CD8-positive, alpha-beta memory T cell (primary cell): ENCODE measurements around the gene ZCCHC24. TPM values are rescaled to one million over a fixed set of nuclear protein-coding genes. Genes with fewer than 3 reads are reported as not detected.
"Not testable (repeated sequence)": the region's sequence is repeated elsewhere in the genome, so short reads cannot be mapped to it uniquely, and the experiment has no call there.

Experiments used
- CTCF ChIA-PET: fragments of 350-600 bp; sonication (Branson Sonifier 250); formaldehyde crosslinking; loops from one replicate; lab custom pipeline; 2021; ENCODE audit warnings: antibody characterized with exemption; lab: Charles Lee
- POLR2A ChIA-PET: fragments of 350-600 bp; sonication (Branson Sonifier 250); formaldehyde crosslinking; loops from one replicate; lab custom pipeline; 2021; ENCODE audit warnings: antibody characterized with exemption; lab: Charles Lee
- DNase-seq, 5 donors: peaks; one replicate each; pipeline versions ENCODE4 v3.0.0 to v3.0.0-alpha.2; 2020 to 2022; ENCODE audit warnings: mixed read lengths in 1 of 5
- H3K27ac ChIP-seq: one replicate; pipeline ENCODE4 v1.7.0; 2013; ENCODE audit warnings: low read depth, mild to moderate bottlenecking, low read length, moderate library complexity
- H3K27me3 ChIP-seq: 2 replicates; pipeline ENCODE4 v1.7.0; 2013; ENCODE audit warnings: low read length, mild to moderate bottlenecking; ENCODE audit not compliant: insufficient read depth, poor library complexity, severe bottlenecking
- H3K36me3 ChIP-seq: 2 replicates; pipeline ENCODE4 v1.7.0; 2013; ENCODE audit warnings: mild to moderate bottlenecking, low read length, moderate library complexity; ENCODE audit not compliant: insufficient read depth
- H3K4me1 ChIP-seq: 2 replicates; pipeline ENCODE4 v1.7.0; 2013; ENCODE audit warnings: mild to moderate bottlenecking, low read length, moderate library complexity; ENCODE audit not compliant: insufficient read depth
- H3K4me3 ChIP-seq: 2 replicates; pipeline ENCODE4 v1.7.0; 2013; ENCODE audit warnings: mild to moderate bottlenecking, low read length
- H3K9me3 ChIP-seq: 2 replicates; pipeline ENCODE4 v1.7.0; 2013; ENCODE audit warnings: mild to moderate bottlenecking, low read length
- H3K27ac Mint-ChIP-seq, 8 donors: one replicate each; pipeline ENCODE4 v1.8.0; 2020 to 2021; ENCODE audit warnings: mixed read lengths in 8 of 8, mild to moderate bottlenecking in 6 of 8, inconsistent platforms in 3 of 8, moderate library complexity in 3 of 8
- H3K27me3 Mint-ChIP-seq, 2 donors: one replicate each; pipeline ENCODE4 v1.8.0; 2020 to 2021; ENCODE audit warnings: mixed read lengths in 2 of 2, mild to moderate bottlenecking in 1 of 2, moderate library complexity in 1 of 2
- H3K36me3 Mint-ChIP-seq, 3 donors: one replicate each; pipeline ENCODE4 v1.8.0; 2020 to 2021; ENCODE audit warnings: mixed read lengths in 3 of 3, inconsistent platforms in 1 of 3, mild to moderate bottlenecking in 1 of 3
- H3K4me1 Mint-ChIP-seq, 3 donors: one replicate each; pipeline ENCODE4 v1.8.0; 2020 to 2021; ENCODE audit warnings: mixed read lengths in 3 of 3, inconsistent platforms in 1 of 3, mild to moderate bottlenecking in 1 of 3
- H3K4me3 Mint-ChIP-seq, 7 donors: one replicate each; pipeline ENCODE4 v1.8.0; 2020 to 2021; ENCODE audit warnings: mixed read lengths in 7 of 7, mild to moderate bottlenecking in 6 of 7, moderate library complexity in 4 of 7, inconsistent platforms in 2 of 7
- H3K9me3 Mint-ChIP-seq, 5 donors: one replicate each; pipeline ENCODE4 v1.8.0; 2020 to 2022; ENCODE audit warnings: mixed read lengths in 5 of 5, mild to moderate bottlenecking in 3 of 5, moderate library complexity in 2 of 5, inconsistent platforms in 1 of 5
- polyA plus RNA-seq: library from polyadenylated mRNA; unstranded; fragments of 300-500 nt; fragmentation: Illumina TruSeq; gene quantifications from one replicate; pipeline ENCODE4 v1.2.3, GENCODE V29; 2021
- total RNA-seq, 2 experiments: library from RNA; stranded (reverse); gene quantifications; one replicate each; pipeline ENCODE4 v1.2.3, GENCODE V29; 2021

Gene ZCCHC24
- total and polyA plus RNA-seq, 3 experiments from 2014 or later: 0.83 to 1.4 (median 1.00) TPM

DNA sequence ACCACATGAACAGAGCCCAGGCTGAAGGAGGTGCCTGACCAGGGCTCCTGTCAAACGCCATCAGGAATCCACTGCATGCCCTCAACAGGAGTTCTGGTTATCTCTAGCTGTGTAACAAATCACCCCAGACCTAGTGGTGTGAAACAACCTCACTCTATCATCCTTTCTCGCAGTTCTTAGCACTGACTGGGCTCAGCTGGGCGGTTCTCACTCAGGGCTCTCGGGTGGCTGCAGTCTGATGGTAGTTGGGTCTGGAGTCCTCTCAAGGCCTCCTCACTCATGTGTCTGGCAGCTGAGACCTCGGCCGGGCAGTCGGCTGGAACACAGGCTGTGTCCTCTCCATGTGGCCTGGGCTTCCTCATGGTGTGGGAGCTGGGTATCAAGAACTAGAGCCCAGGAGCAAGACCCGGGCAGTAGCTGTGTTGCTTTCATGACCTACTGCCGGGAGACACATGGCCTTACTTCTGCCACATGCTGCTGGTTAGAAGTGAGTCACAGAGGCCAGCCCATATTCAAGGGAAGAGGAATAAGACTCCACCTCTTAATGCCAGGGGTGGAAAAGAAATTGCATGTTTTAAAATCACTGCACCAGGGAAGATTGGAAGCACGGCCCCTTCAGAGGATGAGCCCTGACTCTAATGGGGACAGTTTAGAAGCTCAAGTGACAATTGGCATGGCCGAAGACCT is 107.5 kb downstream of the ZCCHC24 start:
- H3K9me3 Mint-ChIP-seq, H3K4me3 Mint-ChIP-seq, H3K36me3 Mint-ChIP-seq, POLR2A ChIA-PET, H3K4me1 Mint-ChIP-seq, H3K4me3 ChIP-seq, H3K9me3 ChIP-seq, H3K27ac ChIP-seq, H3K4me1 ChIP-seq, H3K27me3 Mint-ChIP-seq, H3K36me3 ChIP-seq, H3K27ac Mint-ChIP-seq, H3K27me3 ChIP-seq: not testable (repeated sequence)
- CTCF ChIA-PET: interaction anchor here (0.9 to 1.8 kb wide), 3 partner anchors 10 to 142 kb away, joined by 3 read pairs; no protein-coding TSS in a partner anchor
- peak in 1 of 5 donors; percentile 3 for DNase-seq

GRCh38 chr10:79336739-79337138 is 108.7 kb downstream of the ZCCHC24 start:
- peak overlapping the region in 1 of 8 donors; percentile 7 for H3K27ac Mint-ChIP-seq
- Histone ChIP-seq H3K9me3 (no peaks in the 10 kb centered on the region), H3K27me3 (no peaks in the 10 kb centered on the region), H3K27ac (no peak overlapping the region), H3K4me3 (no peak overlapping the region), H3K36me3 (no peaks in the 10 kb centered on the region), H3K4me1 (peaks cover 1% of the 10 kb centered on the region)
- H3K27me3 Mint-ChIP-seq: peaks cover 0 to 2% of the 10 kb centered on the region in 2 donors
- no peaks in the 10 kb centered on the region for H3K9me3 Mint-ChIP-seq
- ChIA-PET POLR2A (no interaction called here), CTCF (interaction anchor here (0.9 to 1.8 kb wide), 3 partner anchors 9 to 141 kb away, joined by 3 read pairs; no protein-coding TSS in a partner anchor)
- DNase-seq: no peak
- H3K36me3 Mint-ChIP-seq: peaks cover 0 to 2% (median 0%) of the 10 kb centered on the region in 3 donors
- peaks cover 5 to 7% (median 6%) of the 10 kb centered on the region in 3 donors for H3K4me1 Mint-ChIP-seq
- H3K4me3 Mint-ChIP-seq: no peak overlapping the region

DNA sequence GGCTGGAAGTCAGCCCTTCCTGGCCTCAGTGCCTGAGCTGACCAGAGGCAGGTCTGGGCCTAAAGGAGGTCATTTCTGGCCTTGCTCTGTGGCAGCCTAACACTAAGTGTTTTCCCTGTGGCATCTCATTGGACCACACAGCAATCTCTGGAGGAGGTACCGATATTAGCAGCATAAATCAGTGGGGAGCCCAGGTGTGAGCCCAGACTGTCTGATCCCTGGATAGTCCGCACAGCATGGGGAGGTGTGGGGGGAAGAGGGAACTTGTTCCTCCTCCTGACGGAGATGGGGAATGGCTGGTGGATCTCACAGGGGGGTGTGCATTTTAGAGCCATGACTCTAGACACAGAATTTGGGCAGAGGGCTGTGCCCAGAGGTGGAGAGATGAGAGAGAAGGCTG is 109.1 kb downstream of the ZCCHC24 start:
- Histone ChIP-seq H3K4me1 (peaks cover 6% of the 10 kb centered on the region), H3K27ac (no peak overlapping the region), H3K9me3 (no peaks in the 10 kb centered on the region), H3K36me3 (no peaks in the 10 kb centered on the region), H3K4me3 (no peak overlapping the region), H3K27me3 (no peaks in the 10 kb centered on the region)
- Mint-ChIP-seq H3K4me3 (no peak overlapping the region), H3K27ac (peak overlapping the region in 1 of 8 donors; percentile 55), H3K9me3 (no peaks in the 10 kb centered on the region), H3K27me3 (peaks cover 0 to 2% of the 10 kb centered on the region in 2 donors), H3K36me3 (peaks cover 0 to 2% (median 0%) of the 10 kb centered on the region in 3 donors), H3K4me1 (peaks cover 9 to 11% (median 11%) of the 10 kb centered on the region in 3 donors)
- DNase-seq: no peak
- ChIA-PET CTCF (interaction anchor here (1.1 to 1.8 kb wide), 2 partner anchors 9 to 13 kb away, joined by 3 read pairs; no protein-coding TSS in a partner anchor), POLR2A (no interaction called here)

GRCh38 chr10:79335470-79336235 is 109.8 kb downstream of the ZCCHC24 start:
- Histone ChIP-seq H3K4me3 (no peak overlapping the region), H3K27ac (no peak overlapping the region), H3K27me3 (no peaks in the 10 kb centered on the region), H3K9me3 (no peaks in the 10 kb centered on the region), H3K36me3 (no peaks in the 10 kb centered on the region), H3K4me1 (peaks cover 10% of the 10 kb centered on the region)
- CTCF ChIA-PET: interaction anchor here (1.8 to 3.0 kb wide), 2 partner anchors 10 to 12 kb away, joined by 3 to 7 read pairs; no protein-coding TSS in a partner anchor
- POLR2A ChIA-PET: no interaction called here
- Mint-ChIP-seq H3K4me3 (no peak overlapping the region), H3K9me3 (no peaks in the 10 kb centered on the region), H3K27me3 (peaks cover 0 to 2% of the 10 kb centered on the region in 2 donors), H3K4me1 (peaks cover 9 to 16% (median 11%) of the 10 kb centered on the region in 3 donors), H3K27ac (peak overlapping the region in 1 of 8 donors; percentile 63), H3K36me3 (peaks cover 0 to 2% (median 0%) of the 10 kb centered on the region in 3 donors)
- no peak for DNase-seq

DNA sequence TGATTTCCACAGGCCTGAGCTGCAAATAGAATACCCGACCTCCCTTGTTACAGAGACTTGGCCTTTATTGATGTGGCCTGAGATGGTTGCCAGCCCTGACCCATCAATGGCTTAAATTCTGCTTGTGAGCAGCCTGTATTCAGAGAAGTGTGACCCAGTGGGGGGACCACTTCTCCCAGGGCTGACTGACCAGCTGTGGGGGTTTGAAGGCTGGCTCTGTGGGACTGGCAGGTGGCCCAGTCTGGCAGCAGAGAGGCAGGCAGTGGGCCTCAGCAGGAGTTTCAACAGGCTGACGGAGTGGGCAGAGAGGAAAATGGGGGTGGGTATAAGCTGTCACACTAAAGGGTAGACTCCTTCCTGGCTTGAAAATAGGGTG is 110.3 kb downstream of the ZCCHC24 start:
- Histone ChIP-seq H3K9me3 (no peaks in the 10 kb centered on the region), H3K4me3 (no peak overlapping the region), H3K27ac (no peak overlapping the region), H3K27me3 (no peaks in the 10 kb centered on the region), H3K36me3 (no peaks in the 10 kb centered on the region), H3K4me1 (peaks cover 10% of the 10 kb centered on the region)
- CTCF ChIA-PET: interaction anchor here (2.3 to 3.0 kb wide), 2 partner anchors 10 to 18 kb away, joined by 7 to 10 read pairs; no protein-coding TSS in a partner anchor
- H3K36me3 Mint-ChIP-seq: peaks cover 0 to 2% (median 0%) of the 10 kb centered on the region in 3 donors
- peaks cover 9 to 16% (median 11%) of the 10 kb centered on the region in 3 donors for H3K4me1 Mint-ChIP-seq
- POLR2A ChIA-PET: no interaction called here
- no peaks in the 10 kb centered on the region for H3K9me3 Mint-ChIP-seq
- peak overlapping the region in 2 of 8 donors; percentile 7 to 76 for H3K27ac Mint-ChIP-seq
- DNase-seq: no peak
- peaks cover 0 to 2% of the 10 kb centered on the region in 2 donors for H3K27me3 Mint-ChIP-seq
- no peak overlapping the region for H3K4me3 Mint-ChIP-seq

DNA sequence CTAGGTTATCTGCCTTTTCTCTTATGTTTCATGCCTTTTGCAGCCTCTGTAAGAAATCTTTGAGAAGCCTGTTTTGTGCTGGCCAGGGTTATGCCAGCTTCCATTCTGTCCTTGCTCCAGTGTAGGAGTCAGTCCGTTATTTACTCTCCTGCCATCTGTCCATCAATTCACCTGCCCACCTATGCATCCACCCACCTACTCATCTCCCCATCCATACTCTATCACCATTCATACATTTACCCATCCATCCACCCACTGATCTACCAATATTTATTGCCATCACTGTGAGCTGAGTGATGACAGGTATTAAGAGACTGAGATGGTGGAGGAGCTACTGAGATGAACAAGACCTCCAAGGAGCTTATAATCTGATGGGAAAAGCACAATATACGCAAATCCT is 110.9 kb downstream of the ZCCHC24 start:
- Mint-ChIP-seq H3K4me1 (peaks cover 9 to 16% (median 11%) of the 10 kb centered on the region in 3 donors), H3K9me3 (no peaks in the 10 kb centered on the region), H3K27me3 (peaks cover 0 to 2% of the 10 kb centered on the region in 2 donors), H3K36me3 (no peaks in the 10 kb centered on the region), H3K27ac (peak overlapping the region in 2 of 8 donors; percentile 5 to 81), H3K4me3 (no peak overlapping the region)
- no peak overlapping the region for H3K27ac ChIP-seq
- H3K27me3 ChIP-seq: no peaks in the 10 kb centered on the region
- H3K9me3 ChIP-seq: no peaks in the 10 kb centered on the region
- ChIA-PET POLR2A (no interaction called here), CTCF (interaction anchor here (1.1 to 3.0 kb wide), 3 partner anchors 11 to 18 kb away, joined by 3 to 10 read pairs (median 7); no protein-coding TSS in a partner anchor)
- no peak for DNase-seq
- no peak overlapping the region for H3K4me3 ChIP-seq
- H3K4me1 ChIP-seq: peaks cover 10% of the 10 kb centered on the region
- H3K36me3 ChIP-seq: no peaks in the 10 kb centered on the region

GRCh38 chr10:79333513-79333912 is 111.9 kb downstream of the ZCCHC24 start:
- peaks cover 10% of the 10 kb centered on the region for H3K4me1 ChIP-seq
- no peak overlapping the region for H3K27ac ChIP-seq
- H3K9me3 ChIP-seq: no peaks in the 10 kb centered on the region
- ChIA-PET POLR2A (no interaction called here), CTCF (interaction anchor here (1.1 to 3.0 kb wide), 3 partner anchors 12 to 17 kb away, joined by 3 to 10 read pairs (median 7); no protein-coding TSS in a partner anchor)
- Mint-ChIP-seq H3K4me3 (no peak overlapping the region), H3K27ac (peak overlapping the region in 1 of 8 donors; percentile 38), H3K4me1 (peaks cover 9 to 16% (median 11%) of the 10 kb centered on the region in 3 donors), H3K27me3 (peaks cover 0 to 2% of the 10 kb centered on the region in 2 donors), H3K9me3 (no peaks in the 10 kb centered on the region), H3K36me3 (no peaks in the 10 kb centered on the region)
- H3K27me3 ChIP-seq: no peaks in the 10 kb centered on the region
- no peak overlapping the region for H3K4me3 ChIP-seq
- no peak for DNase-seq
- H3K36me3 ChIP-seq: no peaks in the 10 kb centered on the region
